Hematopoietic multipotent progenitor cell treated with erythropoietin and hydrocortisone succinate and interleukin-3 and kit ligand, for 17 days (in vitro differentiated cells): ENCODE results near the gene PSMG3.
"Not testable (repeated sequence)": the region's sequence is repeated elsewhere in the genome, so short reads cannot be mapped to it uniquely, and the experiment has no call there.

Experiments
- DNase-seq: peaks from one replicate; pipeline ENCODE4 v3.0.0-alpha.2; 2015; ENCODE audit warnings: low spot score

The PSMG3 gene

GRCh38 chr7:1596181-1597043, 26.6 kb upstream of the PSMG3 start:
- no peak for DNase-seq

- no peak for DNase-seq
Measured at GRCh38 chr7:1595636-1596035, 25.8 kb upstream of the PSMG3 start.

- no peak for DNase-seq
Measured at GRCh38 chr7:1595027-1595426, 25.2 kb upstream of the PSMG3 start.

GRCh38 chr7:1593904-1594421, 24.1 kb upstream of the PSMG3 start:
- DNase-seq = no peak

- peak; percentile 30 for DNase-seq
Measured at GRCh38 chr7:1593091-1593866, 23.4 kb upstream of the PSMG3 start.

GRCh38 chr7:1592299-1592871, 22.6 kb upstream of the PSMG3 start:
- no peak for DNase-seq

GRCh38 chr7:1591876-1592275, 22.0 kb upstream of the PSMG3 start:
- no peak for DNase-seq

- no peak for DNase-seq
Measured at GRCh38 chr7:1591396-1591795, 21.6 kb upstream of the PSMG3 start.

- no peak for DNase-seq
Measured at GRCh38 chr7:1590887-1591286, 21.1 kb upstream of the PSMG3 start.

- no peak for DNase-seq
Measured at GRCh38 chr7:1590476-1590875, 20.6 kb upstream of the PSMG3 start.

- DNase-seq = no peak
Measured at GRCh38 chr7:1588978-1589377, 19.1 kb upstream of the PSMG3 start.

- DNase-seq = no peak
Measured at GRCh38 chr7:1587738-1588137, 17.9 kb upstream of the PSMG3 start.

GRCh38 chr7:1586827-1587705, 17.2 kb upstream of the PSMG3 start:
- no peak for DNase-seq

GRCh38 chr7:1586126-1586826, 16.4 kb upstream of the PSMG3 start:
- DNase-seq = no peak

- DNase-seq = no peak
Measured at GRCh38 chr7:1585142-1585981, 15.5 kb upstream of the PSMG3 start.

GRCh38 chr7:1584700-1585099, 14.9 kb upstream of the PSMG3 start:
- no peak for DNase-seq

- DNase-seq = not testable (repeated sequence)
Measured at GRCh38 chr7:1583241-1583930, 13.6 kb upstream of the PSMG3 start.

- DNase-seq = no peak
Measured at GRCh38 chr7:1580422-1581030, 10.7 kb upstream of the PSMG3 start.
